Glutamatergic neuron (in vitro differentiated cells): ENCODE results near the gene BMPR1A. TPM values are rescaled to one million over a fixed set of nuclear protein-coding genes. Genes with fewer than 3 reads are reported as not detected.

ENCODE experiments used
- DNase-seq: peaks from one replicate; pipeline ENCODE4 v3.0.0; 2022
- H3K27ac Mint-ChIP-seq: one replicate; pipeline ENCODE4 v1.8.0; 2020; ENCODE audit warnings: mild to moderate bottlenecking, mixed read lengths, inconsistent platforms; ENCODE audit not compliant: unreplicated experiment
- H3K27me3 Mint-ChIP-seq: one replicate; pipeline ENCODE4 v1.8.0; 2020; ENCODE audit warnings: mild to moderate bottlenecking, moderate library complexity, mixed read lengths, inconsistent platforms; ENCODE audit not compliant: unreplicated experiment
- H3K36me3 Mint-ChIP-seq: one replicate; pipeline ENCODE4 v1.8.0; 2020; ENCODE audit warnings: mild to moderate bottlenecking, mixed read lengths, inconsistent platforms; ENCODE audit not compliant: unreplicated experiment
- H3K4me1 Mint-ChIP-seq: one replicate; pipeline ENCODE4 v1.8.0; 2020; ENCODE audit warnings: mild to moderate bottlenecking, low read depth, mixed read lengths, inconsistent platforms; ENCODE audit not compliant: unreplicated experiment
- H3K4me3 Mint-ChIP-seq: one replicate; pipeline ENCODE4 v1.8.0; 2020; ENCODE audit warnings: mild to moderate bottlenecking, mixed read lengths, inconsistent platforms; ENCODE audit not compliant: unreplicated experiment
- H3K9me3 Mint-ChIP-seq: one replicate; pipeline ENCODE4 v1.8.0; 2020; ENCODE audit warnings: mild to moderate bottlenecking, moderate library complexity, mixed read lengths, inconsistent platforms; ENCODE audit not compliant: unreplicated experiment
- total RNA-seq: library from RNA; stranded (reverse); fragmentation: NEBNext Ultra II Directional; extraction: Animal tissue kit (Norgen Biotek cat#: 25700); gene quantifications from one replicate; pipeline ENCODE4 v1.2.1, GENCODE V29; 2021; ENCODE audit not compliant: unreplicated experiment
- TF ChIP-seq, protein P1 (sequence below): fragments of 200-600 bp; sonication (generic); IDR thresholded peaks from one replicate; pipeline ENCODE4 v1.5.0; 2021; ENCODE audit not compliant: partially characterized antibody, unreplicated experiment

BMPR1A gene
- total RNA-seq, 1 donor from 2014 or later: 27.7 TPM

DNA sequence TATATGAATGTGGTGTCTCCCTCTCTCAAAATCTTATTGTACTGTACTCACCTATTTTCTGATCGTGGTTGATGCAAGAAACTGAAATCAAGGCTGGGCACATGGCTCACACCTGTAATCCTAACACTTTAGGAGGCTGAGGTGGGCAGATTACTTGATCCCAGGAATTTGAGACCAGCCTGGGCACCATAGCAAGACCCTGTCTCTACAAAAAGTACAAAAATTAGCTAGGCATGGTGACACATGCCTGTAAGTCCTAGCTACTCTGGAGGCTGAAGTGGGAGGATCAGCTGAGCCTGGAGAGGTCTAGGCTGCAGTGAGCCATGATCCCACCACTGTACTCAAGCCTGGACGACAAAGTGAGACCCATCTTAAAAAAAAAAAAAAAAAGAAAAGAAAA is 185.0 kb downstream of the BMPR1A start:
- Mint-ChIP-seq H3K36me3 (no peaks in the 10 kb centered on the region), H3K27me3 (peaks cover 6% of the 10 kb centered on the region), H3K27ac (no peak overlapping the region), H3K9me3 (peaks cover 5% of the 10 kb centered on the region), H3K4me3 (no peak overlapping the region), H3K4me1 (peaks cover 7% of the 10 kb centered on the region)
- TF ChIP-seq, protein P1, sequence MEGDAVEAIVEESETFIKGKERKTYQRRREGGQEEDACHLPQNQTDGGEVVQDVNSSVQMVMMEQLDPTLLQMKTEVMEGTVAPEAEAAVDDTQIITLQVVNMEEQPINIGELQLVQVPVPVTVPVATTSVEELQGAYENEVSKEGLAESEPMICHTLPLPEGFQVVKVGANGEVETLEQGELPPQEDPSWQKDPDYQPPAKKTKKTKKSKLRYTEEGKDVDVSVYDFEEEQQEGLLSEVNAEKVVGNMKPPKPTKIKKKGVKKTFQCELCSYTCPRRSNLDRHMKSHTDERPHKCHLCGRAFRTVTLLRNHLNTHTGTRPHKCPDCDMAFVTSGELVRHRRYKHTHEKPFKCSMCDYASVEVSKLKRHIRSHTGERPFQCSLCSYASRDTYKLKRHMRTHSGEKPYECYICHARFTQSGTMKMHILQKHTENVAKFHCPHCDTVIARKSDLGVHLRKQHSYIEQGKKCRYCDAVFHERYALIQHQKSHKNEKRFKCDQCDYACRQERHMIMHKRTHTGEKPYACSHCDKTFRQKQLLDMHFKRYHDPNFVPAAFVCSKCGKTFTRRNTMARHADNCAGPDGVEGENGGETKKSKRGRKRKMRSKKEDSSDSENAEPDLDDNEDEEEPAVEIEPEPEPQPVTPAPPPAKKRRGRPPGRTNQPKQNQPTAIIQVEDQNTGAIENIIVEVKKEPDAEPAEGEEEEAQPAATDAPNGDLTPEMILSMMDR: no peak
- DNase-seq: no peak

DNA sequence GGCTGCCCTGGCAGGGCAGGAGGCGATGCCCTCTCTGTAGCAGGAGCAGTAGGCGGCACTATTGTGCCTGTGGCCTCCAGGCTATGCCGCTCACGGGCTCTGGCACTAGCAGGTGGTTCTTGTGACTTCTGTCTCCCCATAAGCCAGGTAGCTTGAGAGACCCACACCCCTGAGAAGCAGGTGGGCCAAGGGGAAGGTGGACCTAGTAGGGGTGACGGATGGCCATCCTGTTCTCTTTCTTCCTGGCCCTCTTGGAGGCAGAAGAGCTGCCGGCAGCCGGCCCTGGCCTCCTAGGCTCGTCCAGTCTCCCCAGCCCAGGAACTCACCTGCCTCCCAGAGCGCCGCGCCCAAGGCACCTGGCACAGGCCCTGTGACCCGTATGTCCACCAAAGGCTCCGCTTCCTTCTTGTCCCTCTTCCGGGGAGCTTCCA is 185.6 kb downstream of the BMPR1A start:
- no peak for DNase-seq

DNA sequence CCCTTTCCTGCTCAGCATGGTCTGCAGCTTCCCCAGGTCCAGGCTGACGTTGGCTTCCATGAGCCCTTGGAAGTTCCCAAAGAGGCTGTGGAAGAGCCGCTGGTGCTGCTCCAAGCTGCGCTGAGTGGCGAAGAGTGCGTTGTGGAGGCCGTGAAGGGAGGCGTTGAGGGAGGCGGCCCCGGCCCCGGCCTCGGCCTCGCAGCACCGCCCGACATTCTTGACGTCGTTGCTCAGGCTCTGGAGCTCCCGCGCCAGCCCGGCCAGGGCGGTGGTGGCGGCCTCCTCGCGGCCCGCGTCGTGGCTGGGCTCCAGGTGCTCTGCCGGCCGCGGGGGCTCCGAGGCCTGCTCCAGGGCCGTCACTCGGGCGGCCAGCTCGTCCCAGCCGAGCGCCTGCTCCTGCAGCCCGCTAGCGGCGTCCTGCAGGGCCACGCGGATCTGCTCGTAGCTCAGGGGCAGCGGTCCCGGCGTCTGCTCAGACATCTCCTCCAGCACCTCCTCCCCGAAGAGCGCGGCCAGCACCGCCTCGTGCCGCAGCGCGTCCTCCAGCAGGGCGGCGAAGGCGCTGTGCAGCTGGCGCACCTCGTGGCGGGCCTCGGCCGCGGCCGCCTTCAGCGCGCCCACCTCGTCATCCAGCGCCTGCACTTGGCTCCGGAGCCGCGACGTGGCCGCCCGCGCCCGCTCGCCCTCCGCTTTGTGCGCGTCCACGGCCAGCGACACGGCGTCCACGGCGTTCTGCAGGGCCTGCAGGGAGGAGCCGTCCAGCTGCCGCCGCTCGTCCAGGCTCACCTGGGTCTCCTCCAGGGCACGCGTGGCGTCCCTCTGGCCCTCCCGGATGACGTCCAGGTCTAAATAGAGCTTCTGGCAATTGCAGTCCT is 186.3 kb downstream of the BMPR1A start:
- no peak overlapping the region for H3K27ac Mint-ChIP-seq
- peaks cover 10% of the 10 kb centered on the region for H3K27me3 Mint-ChIP-seq
- H3K4me3 Mint-ChIP-seq: no peak overlapping the region
- no peaks in the 10 kb centered on the region for H3K36me3 Mint-ChIP-seq
- TF ChIP-seq, protein P1: no peak
- peaks cover 5% of the 10 kb centered on the region for H3K9me3 Mint-ChIP-seq
- DNase-seq: no peak
- peaks cover 12% of the 10 kb centered on the region for H3K4me1 Mint-ChIP-seq

More for the DNA sequence above, 185.6 kb downstream of the BMPR1A start:
- Mint-ChIP-seq H3K9me3 (peaks cover 5% of the 10 kb centered on the region), H3K27ac (no peak overlapping the region), H3K4me3 (no peak overlapping the region), H3K4me1 (peaks cover 12% of the 10 kb centered on the region), H3K36me3 (no peaks in the 10 kb centered on the region), H3K27me3 (peaks cover 11% of the 10 kb centered on the region)
- TF ChIP-seq, protein P1: no peak

DNA sequence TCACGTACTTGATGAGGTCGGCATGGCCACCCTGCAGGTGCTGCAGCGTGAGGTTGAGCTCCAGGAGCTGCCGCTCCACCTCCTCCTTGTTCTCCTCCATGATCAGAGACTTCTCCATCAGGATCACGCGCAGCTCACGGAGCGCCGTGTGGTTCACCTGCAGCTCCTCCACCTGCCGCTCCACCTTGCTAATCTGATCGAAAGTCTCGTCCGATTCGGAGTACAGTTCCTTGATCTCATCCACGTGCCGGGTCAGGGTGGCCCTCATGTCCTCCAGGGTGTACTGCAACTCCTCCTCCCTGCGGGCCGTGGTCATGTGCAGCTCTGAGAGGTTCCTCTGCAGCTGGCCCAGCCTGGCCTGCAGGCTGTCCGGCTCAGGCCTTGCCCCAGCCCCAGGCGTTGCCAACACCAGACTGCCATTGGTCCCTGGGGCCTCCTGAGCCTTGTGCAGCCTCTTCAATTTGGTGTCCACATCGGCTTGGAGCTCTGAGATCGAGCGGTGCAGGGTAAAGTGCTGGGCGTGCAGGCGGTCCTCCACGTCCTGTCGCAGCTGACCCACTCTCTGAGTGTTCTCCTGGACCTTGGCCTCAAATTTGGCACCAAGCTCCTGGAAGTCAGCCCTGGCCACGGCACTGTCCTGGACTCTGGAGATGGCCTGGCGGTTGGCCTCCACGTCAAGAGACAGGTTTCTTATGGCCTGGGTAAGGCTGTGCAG is 187.1 kb downstream of the BMPR1A start:
- DNase-seq: no peak
- peaks cover 5% of the 10 kb centered on the region for H3K9me3 Mint-ChIP-seq
- peaks cover 10% of the 10 kb centered on the region for H3K27me3 Mint-ChIP-seq
- no peak overlapping the region for H3K27ac Mint-ChIP-seq
- TF ChIP-seq, protein P1: no peak
- no peak overlapping the region for H3K4me3 Mint-ChIP-seq
- peaks cover 12% of the 10 kb centered on the region for H3K4me1 Mint-ChIP-seq
- no peaks in the 10 kb centered on the region for H3K36me3 Mint-ChIP-seq
